K562 (cell line): Measurements from ENCODE around the gene ERMN. TPM values are rescaled to one million over a fixed set of nuclear protein-coding genes. Genes with fewer than 3 reads are reported as not detected.
A peak's percentile ranks its signal among the peaks of the same experiment; 100 is the strongest.

Experiments
- ATAC-seq: fragments of 200-7000 bp; cut with Tn5 transposase; 3 replicates; pipeline ENCODE4 v1.9.1; 2020; ENCODE audit warnings: moderate library complexity
- BruUV-seq: library from RNA; stranded (reverse); fragments of 400-500 nt; replicated peaks from 2 replicates; lab custom pipeline; 2021; lab: Mats Ljungman, UMichigan
- CTCF ChIA-PET: fragments of 300-600 bp; formaldehyde crosslinking; extraction: SDS; loops from one replicate; lab custom pipeline; 2021; ENCODE audit warnings: low intra/inter-chr PET ratio; lab: Yijun Ruan, JAX
- POLR2A ChIA-PET: fragments of 300-600, 350-650 bp; sonication (Branson Sonifier 250); formaldehyde crosslinking; extraction: SDS; loops from one replicate; lab custom pipeline; 2021; ENCODE audit warnings: antibody characterized with exemption, inconsistent platforms; lab: Yijun Ruan, JAX
- DNase-seq, 4 experiments: peaks; one replicate each; pipeline versions ENCODE4 v3.0.0 to v3.0.0-alpha.2; 2011 to 2018; ENCODE audit warnings: low spot score in 3 of 4, mixed read lengths in 3 of 4; ENCODE audit errors: extremely low read depth in 1 of 4
- FAIRE-seq: peaks from 2 replicates; lab custom pipeline; 2011; peaks lifted over from hg19 to GRCh38; lab: Jason Lieb, UNC
- H2AFZ ChIP-seq: 2 replicates; pipeline ENCODE4 v1.6.0; 2011; ENCODE audit warnings: low read depth, low read length, control low read depth, inconsistent platforms
- H3K27ac ChIP-seq: fragments of 200-600 bp; 3 replicates; pipeline ENCODE4 v1.8.0; 2011; ENCODE audit warnings: low read depth, mild to moderate bottlenecking, control low read depth, inconsistent platforms, low read length, moderate library complexity, mixed read lengths; ENCODE audit errors: extremely low read depth
- H3K27me3 ChIP-seq, 2 experiments: fragments of 300-600 bp in 1 of 2; 2 replicates in 1 of 2; 3 replicates in 1 of 2; pipeline versions ENCODE4 v1.6.0 to v1.8.0; 2011; ENCODE audit warnings: inconsistent platforms in 2 of 2, low read length in 2 of 2, mild to moderate bottlenecking in 1 of 2, mixed read lengths in 1 of 2, moderate library complexity in 1 of 2; ENCODE audit not compliant: control insufficient read depth in 2 of 2, insufficient read depth in 2 of 2
- H3K36me3 ChIP-seq: fragments of 300-600 bp; 3 replicates; pipeline ENCODE4 v1.8.0; 2011; ENCODE audit warnings: mild to moderate bottlenecking, low read length, inconsistent platforms; ENCODE audit not compliant: control insufficient read depth, insufficient read depth
- H3K4me1 ChIP-seq, 2 experiments: fragments of 200-600 bp in 1 of 2; replicated peaks in 1 of 2; 2 replicates in 1 of 2; 3 replicates in 1 of 2; pipeline versions ENCODE4 v1.5.1 to v1.8.0; 2011; ENCODE audit warnings: inconsistent platforms in 2 of 2, low read length in 2 of 2, mild to moderate bottlenecking in 1 of 2, mixed read lengths in 1 of 2, moderate library complexity in 1 of 2; ENCODE audit not compliant: control insufficient read depth in 2 of 2, insufficient read depth in 2 of 2
- H3K4me2 ChIP-seq: 2 replicates; pipeline ENCODE4 v1.6.1; 2011; ENCODE audit warnings: low read length, control low read depth, inconsistent platforms, mixed read lengths; ENCODE audit not compliant: insufficient read depth
- H3K4me3 ChIP-seq: fragments of 200-600 bp; sonication (generic), shearing (Covaris generic); 2 replicates; pipeline ENCODE4 v1.5.1; 2016; ENCODE audit warnings: control low read depth, inconsistent platforms
- H3K79me2 ChIP-seq: fragments of 200-600 bp; 3 replicates; pipeline ENCODE4 v1.8.0; 2011; ENCODE audit warnings: low read length, inconsistent platforms; ENCODE audit not compliant: control insufficient read depth, insufficient read depth
- H3K9ac ChIP-seq, 2 experiments: 2 replicates each; pipeline versions ENCODE4 v1.6.0 to v1.6.1; 2011; ENCODE audit warnings: low read depth in 2 of 2, low read length in 2 of 2, control low read depth in 1 of 2, inconsistent platforms in 1 of 2, mild to moderate bottlenecking in 1 of 2, mixed read lengths in 1 of 2; ENCODE audit not compliant: insufficient read depth in 1 of 2
- H3K9me1 ChIP-seq: one replicate; pipeline ENCODE4 v1.6.0; 2011; ENCODE audit warnings: inconsistent platforms, mild to moderate bottlenecking, low read length, moderate library complexity; ENCODE audit not compliant: control insufficient read depth, insufficient read depth
- H3K9me3 ChIP-seq: replicated peaks from 2 replicates; pipeline ENCODE4 v1.5.1; 2011; ENCODE audit warnings: low read depth, low read length, inconsistent platforms; ENCODE audit not compliant: control insufficient read depth, insufficient read depth
- H4K20me1 ChIP-seq: replicated peaks from 2 replicates; pipeline ENCODE4 v1.6.1; 2011; ENCODE audit warnings: low read length, inconsistent platforms, mixed read lengths; ENCODE audit not compliant: control insufficient read depth, insufficient read depth
- ZNF274 ChIP-seq: IDR thresholded peaks from 2 replicates; pipeline ENCODE4 v1.6.1; 2011; ENCODE audit warnings: low read depth, mild to moderate bottlenecking, low read length, moderate library complexity, borderline replicate concordance
- ZNF318 ChIP-seq, 2 experiments: fragments of 450-650 bp; IDR thresholded peaks; 2 replicates each; pipeline ENCODE4 v1.6.1; 2016; ENCODE audit warnings: mild to moderate bottlenecking in 2 of 2, borderline replicate concordance in 1 of 2, low read depth in 1 of 2, moderate library complexity in 1 of 2
- WGBS: fragments of 100-300 bp; shearing (Covaris generic); methylation state at CpG from one replicate; pipeline ENCODE4 v1.1.6; 2016; ENCODE audit warnings: low coverage, mixed read lengths; ENCODE audit not compliant: insufficient coverage; ENCODE audit errors: missing lambda C conversion rate; 5-methylcytosine and 5-hydroxymethylcytosine counted together
- in situ Hi-C: fragments of 300-500 bp; cut with MboI; formaldehyde crosslinking; loops from 4 replicates; pipeline ENCODE4 v1.15.0; 2018; ENCODE audit warnings: inconsistent platforms, mixed read lengths
- intact Hi-C: fragments of 100-400 bp; cut with micrococcal nuclease; formaldehyde crosslinking; loops from 2 replicates; pipeline ENCODE4 v1.14.2; 2022
- polyA plus RNA-seq, 8 experiments: library from polyadenylated mRNA; depleted of rRNA in 4 of 8; stranded (reverse) in 5 of 8; unstranded in 3 of 8; fragments of >200 nt; fragmentation: Nextera tagmentation in 2 of 8; fragmentation: Illumina TruSeq in 1 of 8; extraction: Ambion mirVana in 2 of 8; extraction: Trizol in 1 of 8; gene quantifications; 2 replicates each; pipeline versions ENCODE4 v1.2.1 to v1.2.3, GENCODE V29; 2011 to 2014; ENCODE audit warnings: inconsistent platforms in 1 of 8, missing spikeins in 1 of 8
- total RNA-seq, 7 experiments: library from RNA; depleted of rRNA in 6 of 7; stranded (reverse); fragments of >200 nt in 6 of 7; fragmentation: Illumina TruSeq in 2 of 7; extraction: Trizol in 2 of 7; gene quantifications; 2 replicates each; pipeline versions ENCODE4 v1.2.1 to v1.2.3, GENCODE V29; 2011 to 2021; ENCODE audit warnings: low replicate concordance in 1 of 7

The ERMN gene
- total and polyA plus RNA-seq, 9 of the 15 experiments (the other 6 are each of a cell fraction or from before 2014, with no cell fraction given) = 0.03 to 0.11 (median 0.05) TPM; not detected in 3

GRCh38 chr2:157334797-157335196, 9.2 kb upstream of the ERMN start:
- Histone ChIP-seq H3K36me3 (no peaks in the 10 kb centered on the region), H3K9me1 (no peaks in the 10 kb centered on the region), H3K27ac (no peak overlapping the region), H3K4me3 (no peak overlapping the region), H3K4me2 (no peak overlapping the region), H3K9ac (no peak overlapping the region), H3K4me1 (no peaks in the 10 kb centered on the region), H3K79me2 (no peaks in the 10 kb centered on the region), H3K27me3 (0 out of 5 replicates have a peak, but pooled peaks cover 0 to 3% of the 10 kb centered on the region in 2 experiments), H3K9me3 (no peaks in the 10 kb centered on the region), H2AFZ (no peak overlapping the region), H4K20me1 (no peaks in the 10 kb centered on the region)
- no peak for FAIRE-seq
- 15% methylated on average over 3 of the region's 3 CpGs for WGBS
- ChIA-PET POLR2A (interaction anchor here (1.2 to 2.4 kb wide), 3 partner anchors 9 to 16 kb away, joined by 3 to 7 read pairs (median 3); partner anchors contain the start of gene ERMN), CTCF (interaction anchor here (1.0 kb wide), 1 partner anchor 33 kb away, joined by 3 read pairs; no protein-coding TSS in a partner anchor)
- no peak for DNase-seq
- in situ Hi-C loops (loop anchor here (25.0 kb wide), 1 partner anchor 678 kb away; no protein-coding TSS in a partner anchor), intact Hi-C loops (no loop called here)
- TF ChIP-seq ZNF274 = 0 out of 2 replicates have a peak, but pooled peaks have one; percentile 22
- TF ChIP-seq ZNF318 (IDR thresholded peaks at IDR 0.05; ENCODE audit: borderline replicate concordance in 1 of 2, low read depth in 1 of 2) = no peak
- BruUV-seq = no TSS peak
- no peak for ATAC-seq
